ENCODE results near the gene PPP2R3B. TPM values are rescaled to one million over a fixed set of nuclear protein-coding genes. Genes with fewer than 3 reads are reported as not detected.

PPP2R3B gene
- total RNA-seq, 4 donors from 2014 or later, result 4.0 to 65.2 (median 13.1) TPM

GRCh38 chrX:336227-336626, 50.5 kb downstream of the PPP2R3B start:
- H3K36me3 ChIP-seq, result peaks cover 0 to 3% (median 3%) of the 10 kb centered on the region in 3 donors
- H3K4me3 ChIP-seq, result no peak overlapping the region
- TF ChIP-seq CTCF (IDR thresholded peaks at IDR 0.05), result no peak
- H3K27ac ChIP-seq, result no peak overlapping the region
- no peaks in the 10 kb centered on the region for H3K9me3 ChIP-seq
- H3K4me1 ChIP-seq, result peaks cover 0 to 6% (median 3%) of the 10 kb centered on the region in 4 donors
- DNase-seq, result no peak
- peaks cover 0 to under 1% of the 10 kb centered on the region in 2 donors for H3K27me3 ChIP-seq

GRCh38 chrX:335758-336155, 51.0 kb downstream of the PPP2R3B start:
- Histone ChIP-seq H3K4me3 (no peak overlapping the region), H3K36me3 (peaks cover 0 to 3% (median 3%) of the 10 kb centered on the region in 3 donors), H3K4me1 (peaks cover 0 to 10% (median 4%) of the 10 kb centered on the region in 4 donors), H3K9me3 (no peaks in the 10 kb centered on the region), H3K27me3 (peaks cover 0 to 4% of the 10 kb centered on the region in 2 donors), H3K27ac (no peak overlapping the region)
- DNase-seq, result no peak
- TF ChIP-seq POLR2A (IDR thresholded peaks at IDR 0.05) (no peak), CTCF (IDR thresholded peaks at IDR 0.05) (no peak)

GRCh38 chrX:334971-335757, 51.5 kb downstream of the PPP2R3B start:
- H3K9me3 ChIP-seq, result no peaks in the 10 kb centered on the region
- peaks cover 0 to 10% (median 4%) of the 10 kb centered on the region in 4 donors for H3K4me1 ChIP-seq
- TF ChIP-seq CTCF (IDR thresholded peaks at IDR 0.05) (no peak), POLR2A (IDR thresholded peaks at IDR 0.05) (no peak)
- H3K4me3 ChIP-seq, result no peak overlapping the region
- H3K27me3 ChIP-seq, result peaks cover 0 to 4% of the 10 kb centered on the region in 2 donors
- H3K27ac ChIP-seq, result no peak overlapping the region
- DNase-seq, result no peak
- H3K36me3 ChIP-seq, result peaks cover 0 to 3% (median 3%) of the 10 kb centered on the region in 3 donors

GRCh38 chrX:334331-334891, 52.3 kb downstream of the PPP2R3B start:
- no peak overlapping the region for H3K4me3 ChIP-seq
- peaks cover 0 to 10% (median 4%) of the 10 kb centered on the region in 4 donors for H3K4me1 ChIP-seq
- H3K36me3 ChIP-seq, result peaks cover 0 to 3% (median 3%) of the 10 kb centered on the region in 3 donors
- peaks cover 0 to 4% of the 10 kb centered on the region in 2 donors for H3K27me3 ChIP-seq
- H3K9me3 ChIP-seq, result no peaks in the 10 kb centered on the region
- DNase-seq, result no peak
- no peak overlapping the region for H3K27ac ChIP-seq
- TF ChIP-seq POLR2A (IDR thresholded peaks at IDR 0.05) (no peak), CTCF (IDR thresholded peaks at IDR 0.05) (no peak)

- Histone ChIP-seq H3K36me3 (peaks cover 0 to 3% (median 3%) of the 10 kb centered on the region in 3 donors), H3K27me3 (peaks cover 0 to 4% of the 10 kb centered on the region in 2 donors), H3K27ac (no peak overlapping the region), H3K4me1 (peaks cover 0 to 10% (median 4%) of the 10 kb centered on the region in 4 donors), H3K9me3 (no peaks in the 10 kb centered on the region), H3K4me3 (no peak overlapping the region)
- TF ChIP-seq POLR2A (IDR thresholded peaks at IDR 0.05) (no peak), CTCF (IDR thresholded peaks at IDR 0.05) (no peak)
- no peak for DNase-seq
Observed at GRCh38 chrX:333611-334311, 52.9 kb downstream of the PPP2R3B start.

Data from Peyer's patch (tissue), 4 donors.